LNCAP (cell line): ENCODE results near the gene PKMYT1.

Source experiments
- CTCF ChIP-seq: fragments of 450-650 bp; IDR thresholded peaks from 2 replicates; pipeline ENCODE4 v1.5.1; 2017; ENCODE audit warnings: mild to moderate bottlenecking

Gene PKMYT1

GRCh38 chr16:3001316-3001715, 21.1 kb upstream of the PKMYT1 start:
- TF ChIP-seq CTCF = no peak

- TF ChIP-seq CTCF = no peak
These were observed 20.3 kb upstream of the PKMYT1 start for GRCh38 chr16:3000540-3000939.

DNA sequence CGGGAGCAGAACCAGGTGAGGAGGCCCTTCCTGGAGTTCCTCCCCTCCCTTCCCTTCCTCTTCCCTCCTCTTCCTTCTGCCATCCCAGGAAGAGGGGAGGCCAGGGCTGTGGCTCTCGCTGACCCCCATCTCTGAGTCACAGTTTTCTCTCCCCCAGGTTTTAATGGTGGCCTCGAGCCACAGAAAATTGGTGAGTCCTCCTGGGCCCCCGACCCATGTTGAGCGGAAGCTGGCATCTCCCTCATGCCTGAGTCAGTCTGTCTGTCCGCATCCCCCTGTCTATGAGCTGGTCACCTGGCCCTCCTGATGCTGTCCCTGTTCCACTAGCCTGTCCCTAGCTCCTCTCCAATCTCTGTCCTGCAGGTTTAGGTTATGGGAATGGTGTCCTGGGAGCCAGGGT, 19.7 kb upstream of the PKMYT1 start:
- no peak for TF ChIP-seq CTCF

GRCh38 chr16:2996298-2996697, 16.1 kb upstream of the PKMYT1 start:
- TF ChIP-seq CTCF = no peak

DNA sequence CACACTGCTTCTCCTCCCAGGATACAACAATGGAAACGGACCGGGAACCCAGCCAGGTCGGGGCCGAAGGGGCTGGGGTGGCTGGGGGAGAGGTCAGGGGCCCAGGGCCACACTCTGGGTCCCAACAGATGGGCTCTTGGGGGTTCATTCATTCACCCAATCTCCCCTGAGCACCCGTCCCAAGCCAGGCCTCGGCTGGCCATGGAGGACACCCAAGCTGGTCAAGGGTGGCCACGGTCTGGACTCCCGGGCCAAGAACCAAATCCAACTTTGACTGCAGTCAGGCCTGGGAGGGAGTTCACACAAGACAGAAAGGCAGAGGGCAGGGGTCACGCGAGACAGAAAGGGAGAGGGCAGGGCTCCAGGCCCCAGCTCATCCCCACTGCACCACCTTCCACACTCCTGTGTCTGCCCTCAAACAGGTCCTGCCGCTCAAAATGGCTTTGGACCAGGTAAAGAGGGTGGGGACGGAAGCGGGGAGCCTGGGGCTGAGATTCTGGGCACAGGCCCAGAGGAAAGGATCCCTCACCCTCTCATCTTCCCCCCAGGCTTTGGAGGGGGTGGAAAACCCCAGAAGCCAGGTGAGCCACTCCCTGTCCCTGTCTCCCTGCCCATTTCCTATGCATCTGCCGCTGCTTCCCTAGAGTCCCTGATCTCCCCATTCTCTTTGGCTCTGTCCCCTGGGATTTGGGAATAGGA, 12.3 kb upstream of the PKMYT1 start:
- no peak for TF ChIP-seq CTCF

- TF ChIP-seq CTCF = no peak
These were observed 11.5 kb upstream of the PKMYT1 start for GRCh38 chr16:2991566-2992261.

- no peak for TF ChIP-seq CTCF
These were observed 10.6 kb upstream of the PKMYT1 start for GRCh38 chr16:2990891-2991290.
